ENCODE data around the gene SEL1L2.

Gene SEL1L2

DNA sequence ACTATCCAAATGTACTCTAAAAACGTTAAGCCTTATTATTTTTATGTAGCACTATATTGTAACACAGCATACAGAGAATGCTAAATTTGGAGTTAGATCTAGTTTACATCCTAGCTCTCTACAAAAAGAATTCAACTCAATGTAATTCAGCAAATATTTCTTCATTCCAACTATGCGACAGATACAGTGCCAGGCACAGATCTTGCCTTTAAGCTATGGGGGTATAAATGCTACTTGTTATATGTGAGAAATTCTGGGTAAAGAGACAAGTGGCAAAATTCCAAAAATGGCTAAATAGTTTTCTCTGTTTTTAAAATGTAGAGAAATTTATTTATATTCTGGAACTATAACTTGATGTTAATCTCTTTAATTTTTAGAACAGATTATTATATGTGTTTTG lies 63.2 kb downstream of the SEL1L2 start:
- no peak for DNase-seq

DNA sequence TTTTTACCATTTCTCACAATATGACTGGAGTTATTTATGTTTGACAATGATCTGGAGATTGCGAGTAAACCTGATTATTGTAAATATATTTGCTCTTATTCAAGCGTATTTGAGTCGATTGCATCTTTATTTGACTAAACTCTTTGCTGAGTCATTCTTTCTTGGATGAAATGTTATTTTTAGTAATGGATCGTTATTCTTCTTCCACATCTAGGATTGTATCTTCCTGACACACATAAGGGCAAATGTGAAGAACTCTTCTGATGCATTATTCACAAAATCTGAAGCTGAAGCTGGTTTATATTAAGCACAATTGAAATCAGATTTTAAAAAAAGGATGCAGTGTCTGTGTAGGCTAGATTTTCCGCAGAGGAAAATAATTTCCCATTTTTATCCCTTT lies 68.2 kb downstream of the SEL1L2 start:
- DNase-seq: no peak

DNA sequence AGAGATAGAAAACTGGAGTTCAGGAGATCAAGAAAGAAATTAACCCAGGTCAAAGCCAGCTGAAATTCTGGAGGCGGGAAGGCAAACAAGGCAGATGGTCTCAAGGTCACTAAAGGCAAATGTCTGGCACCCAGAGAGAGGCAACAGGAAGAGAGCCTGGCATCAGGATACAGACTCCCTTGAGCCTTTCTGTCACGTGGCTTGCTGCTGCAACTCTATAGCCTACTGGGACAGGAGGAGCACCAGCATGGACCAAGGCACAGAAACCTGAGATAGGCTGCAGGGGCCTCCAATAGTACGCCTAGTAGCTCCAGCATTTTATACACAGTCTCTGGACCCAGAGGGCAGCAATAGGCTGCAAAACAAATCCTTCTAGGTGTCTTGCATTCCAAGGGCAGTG lies 75.1 kb downstream of the SEL1L2 start:
- DNase-seq: no peak

GRCh38 chr20:13913572-13913971 lies 76.8 kb downstream of the SEL1L2 start:
- DNase-seq: no peak

GRCh38 chr20:13913131-13913530 lies 77.3 kb downstream of the SEL1L2 start:
- DNase-seq: no peak

DNA sequence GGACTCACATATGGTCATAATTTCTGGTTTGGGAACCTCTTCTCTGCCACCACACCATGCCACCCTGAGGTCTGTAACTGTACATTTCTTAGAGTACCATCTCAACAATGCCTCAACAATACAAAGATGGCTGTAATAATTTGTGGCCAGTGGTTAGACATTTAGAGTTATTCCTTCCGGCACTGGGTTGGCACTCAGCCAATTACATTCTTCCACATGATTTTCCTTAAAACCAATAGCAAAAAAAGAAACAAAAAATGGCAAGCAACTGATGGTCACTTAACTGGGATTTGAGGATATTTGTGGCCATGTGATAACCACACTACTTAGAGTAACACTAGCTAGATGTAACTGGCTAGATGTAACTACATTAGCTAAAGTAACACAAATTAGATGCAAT lies 79.9 kb downstream of the SEL1L2 start:
- DNase-seq: no peak

GRCh38 chr20:13909067-13909466 lies 81.3 kb downstream of the SEL1L2 start:
- DNase-seq: no peak

- no peak for DNase-seq
These were observed 85.6 kb downstream of the SEL1L2 start for GRCh38 chr20:13904766-13905165.

DNA sequence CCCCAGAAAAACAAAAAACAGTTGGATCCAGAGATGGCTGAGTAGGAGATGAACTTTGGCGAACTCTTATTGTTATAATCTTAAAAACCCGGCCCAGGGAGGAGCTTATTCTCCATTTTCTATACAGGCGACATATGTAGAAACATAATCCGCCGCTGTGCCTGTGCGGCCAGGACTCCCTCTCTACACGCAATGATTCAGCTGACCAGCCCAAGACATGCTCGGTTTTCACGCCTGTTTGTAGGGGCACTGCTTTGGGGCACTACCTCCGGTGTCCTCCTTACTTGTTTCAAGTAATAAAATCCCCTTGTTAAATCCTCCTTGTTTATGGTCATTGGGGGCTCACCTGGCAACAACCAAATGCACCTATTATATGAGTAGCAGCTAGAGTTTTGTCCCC lies 89.9 kb downstream of the SEL1L2 start:
- DNase-seq: no peak

GRCh38 chr20:13898012-13898612 lies 92.3 kb downstream of the SEL1L2 start:
- DNase-seq: no peak

DNA sequence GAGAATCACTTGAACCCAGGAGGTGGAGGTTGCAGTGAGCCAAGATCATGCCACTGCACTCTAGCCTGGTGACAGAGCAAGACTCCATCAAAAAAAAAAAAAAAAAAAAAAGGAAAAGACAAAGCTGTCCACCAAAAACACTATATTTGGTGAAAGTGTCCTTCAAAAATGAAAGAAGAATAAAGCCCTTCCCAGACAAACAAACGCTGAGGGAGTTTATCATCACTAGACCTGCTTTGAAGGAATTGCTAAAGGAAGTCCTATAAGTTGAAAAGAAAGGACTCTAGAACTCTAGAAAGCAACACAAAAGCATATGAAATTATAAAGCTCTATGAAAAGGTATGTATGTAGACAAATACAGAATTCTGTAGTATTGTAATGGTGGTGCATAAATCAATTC lies 98.8 kb downstream of the SEL1L2 start:
- DNase-seq: no peak

GRCh38 chr20:13884803-13885202 lies 105.6 kb downstream of the SEL1L2 start:
- no peak for DNase-seq

DNA sequence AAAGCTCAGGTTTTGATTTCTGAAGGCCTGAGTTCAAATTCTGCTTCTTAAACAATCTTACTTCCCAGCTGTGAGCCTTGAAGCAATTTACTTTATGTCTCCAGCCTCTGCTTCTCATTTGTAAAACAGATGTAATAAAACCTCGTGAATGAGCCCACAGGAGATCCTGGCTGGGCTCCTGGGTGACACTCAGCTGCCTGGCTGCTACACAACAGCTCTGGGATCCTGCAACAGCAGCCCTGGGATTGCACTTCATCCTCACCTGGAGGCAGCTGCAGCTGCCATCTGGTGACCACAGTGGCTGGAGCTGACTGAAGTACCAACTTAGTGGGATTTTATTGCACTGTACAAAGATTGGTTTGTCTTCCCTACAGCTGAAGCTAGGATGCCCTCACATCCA lies 107.0 kb downstream of the SEL1L2 start:
- no peak for DNase-seq

GRCh38 chr20:13878566-13878965 lies 111.8 kb downstream of the SEL1L2 start:
- DNase-seq: no peak

DNA sequence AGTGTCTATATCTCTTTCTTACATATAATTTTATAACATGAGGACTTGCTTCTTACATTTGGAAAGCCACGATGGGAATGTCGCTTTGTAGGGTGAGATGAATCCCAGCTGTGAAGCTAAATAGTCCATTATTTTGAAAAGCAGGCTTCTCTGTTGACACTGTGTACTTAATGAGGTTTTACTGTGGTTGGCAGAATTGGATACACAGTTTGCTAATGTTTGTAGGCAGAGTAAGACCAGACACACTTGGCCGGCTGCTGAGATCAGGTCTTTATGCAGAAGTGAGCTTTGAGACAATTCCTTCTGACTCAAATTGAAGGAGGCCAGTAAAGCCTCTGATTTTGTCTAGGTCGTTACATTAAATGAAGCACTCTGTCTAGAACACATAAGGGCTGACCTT lies 112.6 kb downstream of the SEL1L2 start:
- no peak for DNase-seq

- DNase-seq: no peak
These were observed 115.1 kb downstream of the SEL1L2 start for GRCh38 chr20:13875265-13875811.

GRCh38 chr20:13874394-13875157 lies 115.8 kb downstream of the SEL1L2 start:
- DNase-seq: no peak

- no peak for DNase-seq
These were observed 116.6 kb downstream of the SEL1L2 start for GRCh38 chr20:13873831-13874230.

GRCh38 chr20:13870170-13870748 lies 120.2 kb downstream of the SEL1L2 start:
- no peak for DNase-seq

DNA sequence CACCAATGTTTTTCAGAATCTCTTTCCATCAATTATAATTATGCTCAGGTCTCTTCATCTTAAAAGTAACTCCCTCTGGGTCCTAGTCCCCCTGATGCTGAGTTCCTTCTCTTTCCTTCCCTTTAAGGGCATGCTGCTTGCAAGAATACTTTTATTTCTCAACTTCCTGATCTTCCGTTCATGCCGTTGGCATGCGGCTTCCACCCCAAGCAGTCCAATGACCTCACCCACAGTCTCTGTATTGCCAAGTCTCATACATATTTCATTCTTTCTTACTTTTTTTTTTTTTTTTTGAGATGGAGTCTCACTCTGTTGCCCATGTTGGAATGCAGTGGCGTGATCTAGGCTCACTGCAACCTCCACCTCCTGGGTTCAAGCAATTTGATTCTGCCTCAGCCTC lies 122.1 kb downstream of the SEL1L2 start:
- no peak for DNase-seq

GRCh38 chr20:13865791-13866351 lies 124.5 kb downstream of the SEL1L2 start:
- DNase-seq: no peak

- no peak for DNase-seq
These were observed 125.3 kb downstream of the SEL1L2 start for GRCh38 chr20:13865156-13865555.

GRCh38 chr20:13863244-13863643 lies 127.2 kb downstream of the SEL1L2 start:
- no peak for DNase-seq

DNA sequence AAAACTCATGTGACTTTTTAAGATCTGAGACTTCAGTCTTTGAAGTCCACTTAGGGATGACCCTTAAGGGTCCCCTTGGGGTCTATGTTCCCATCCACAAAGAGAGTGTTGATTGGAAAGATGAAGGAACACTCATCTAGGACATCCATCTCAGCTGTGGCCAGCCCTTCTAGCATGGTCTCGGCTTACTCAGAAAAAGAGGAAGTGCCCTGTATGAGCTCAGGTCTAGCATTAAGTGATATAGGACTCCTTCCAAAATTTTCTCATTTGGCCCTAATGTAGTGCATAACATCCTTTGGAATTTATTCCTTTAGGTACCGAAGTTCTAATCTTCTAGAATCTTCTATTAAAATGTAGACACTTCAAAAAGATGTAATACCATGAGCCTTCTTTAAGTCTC lies 128.2 kb downstream of the SEL1L2 start:
- DNase-seq: no peak
